Right renal cortex interstitium (tissue), 3 donors: ENCODE results near the gene HMOX1. TPM values are rescaled to one million over a fixed set of nuclear protein-coding genes. Genes with fewer than 3 reads are reported as not detected.
A peak's percentile ranks its signal among the peaks of the same experiment; 100 is the strongest.
"Not testable (repeated sequence)": the region's sequence is repeated elsewhere in the genome, so short reads cannot be mapped to it uniquely, and the experiment has no call there.

Experiments used
- DNase-seq, 3 donors: peaks; one replicate each; pipeline ENCODE4 v3.0.0-alpha.2; 2013; ENCODE audit warnings: low read depth in 3 of 3, low spot score in 2 of 3
- polyA plus RNA-seq, 3 donors: library from polyadenylated mRNA; unstranded; fragments of 120-200 nt; gene quantifications; one replicate each; pipeline ENCODE4 v1.2.1, GENCODE V29; 2013; ENCODE audit not compliant: insufficient read length in 3 of 3

Gene HMOX1
- polyA plus RNA-seq, 3 donors = 34.4 to 43.7 (median 38.1) TPM

DNA sequence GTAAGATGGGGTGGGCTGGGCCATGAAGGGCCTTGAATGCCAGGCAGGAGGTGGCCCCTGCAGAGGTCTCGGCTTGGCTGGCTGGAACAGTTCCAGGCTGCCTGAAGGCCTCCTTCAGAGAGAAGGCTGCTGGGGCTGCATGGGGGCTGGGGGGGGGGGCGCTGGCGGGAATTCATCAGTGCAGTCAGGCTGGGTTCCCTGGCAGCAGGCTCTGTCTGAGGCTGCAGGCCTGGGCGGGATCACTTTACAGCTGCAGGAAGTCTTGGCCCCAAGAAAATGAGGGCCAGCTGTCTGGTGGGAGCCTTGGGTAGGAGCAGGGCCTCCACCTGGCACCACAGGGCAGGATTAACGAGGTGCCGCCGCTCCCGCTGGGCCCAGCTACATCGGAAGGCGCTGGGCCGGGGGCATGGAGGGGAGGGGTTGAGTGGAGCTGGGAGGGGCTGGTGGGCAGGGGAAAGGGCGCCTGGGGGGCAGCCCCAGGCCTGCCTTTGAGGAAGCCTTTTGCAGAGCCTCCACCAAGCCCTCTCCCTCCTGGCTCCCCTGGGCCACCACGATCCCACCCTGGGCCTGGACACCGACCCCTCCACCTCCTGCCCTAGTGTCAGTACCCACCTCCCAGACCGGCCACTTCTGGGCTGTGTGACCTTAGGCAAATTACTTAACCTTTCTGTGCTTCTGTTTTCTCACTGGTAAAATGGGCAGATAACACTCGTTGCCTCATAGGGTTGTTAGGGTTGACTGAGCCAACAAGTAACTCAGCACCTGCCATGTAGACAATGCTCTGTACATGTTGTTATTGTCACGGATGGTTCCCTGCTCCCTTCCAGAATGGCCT is 31.0 kb upstream of the HMOX1 start:
- DNase-seq = no peak

DNA sequence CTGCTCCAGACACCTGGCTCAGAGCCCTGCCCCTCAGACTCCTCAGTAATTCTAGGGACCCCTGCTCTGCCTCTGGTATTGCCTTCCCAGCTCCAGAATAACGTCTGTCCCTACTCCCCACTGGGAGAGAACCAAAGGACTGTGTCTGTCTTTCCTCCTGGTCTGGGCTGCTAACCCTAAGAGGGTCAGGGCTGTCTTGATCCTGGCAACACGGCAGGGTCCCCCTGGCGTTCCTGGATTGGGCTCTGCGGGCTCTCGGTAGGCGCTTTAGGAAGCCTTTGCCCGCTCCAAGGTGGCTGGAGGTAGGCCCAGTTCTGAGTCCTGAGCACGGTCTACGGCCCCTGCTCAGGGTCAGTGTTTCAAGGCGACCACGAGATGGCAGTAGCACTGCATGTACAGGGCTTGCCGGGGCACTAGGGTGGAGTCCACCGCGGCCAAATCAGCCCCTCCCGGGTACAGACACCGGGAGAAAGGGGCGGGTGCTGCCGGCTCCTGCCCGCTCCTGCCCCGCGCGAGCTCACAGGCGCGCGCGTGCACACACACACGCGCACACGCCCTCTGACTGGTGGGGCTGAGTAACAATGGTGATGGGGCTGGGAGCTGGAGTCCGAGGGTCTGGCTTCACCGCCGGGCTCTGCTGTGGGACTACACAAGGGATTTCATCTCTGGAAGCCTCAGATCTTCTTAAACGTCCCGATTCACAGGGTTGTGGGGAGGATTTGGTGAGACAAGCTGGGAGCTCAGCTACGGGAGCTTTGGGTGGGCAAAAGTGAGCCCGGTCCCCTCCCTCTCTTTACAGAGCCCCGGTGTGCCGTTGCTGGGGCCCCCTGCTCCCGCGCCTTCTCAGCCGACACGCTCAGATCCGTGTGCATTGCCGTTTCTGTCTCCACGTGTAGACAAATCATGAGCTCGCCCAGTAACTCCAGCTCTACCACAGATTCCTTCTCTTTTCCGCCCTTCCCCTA is 30.1 kb upstream of the HMOX1 start:
- peak; percentile 74 to 79 (median 78) for DNase-seq

DNA sequence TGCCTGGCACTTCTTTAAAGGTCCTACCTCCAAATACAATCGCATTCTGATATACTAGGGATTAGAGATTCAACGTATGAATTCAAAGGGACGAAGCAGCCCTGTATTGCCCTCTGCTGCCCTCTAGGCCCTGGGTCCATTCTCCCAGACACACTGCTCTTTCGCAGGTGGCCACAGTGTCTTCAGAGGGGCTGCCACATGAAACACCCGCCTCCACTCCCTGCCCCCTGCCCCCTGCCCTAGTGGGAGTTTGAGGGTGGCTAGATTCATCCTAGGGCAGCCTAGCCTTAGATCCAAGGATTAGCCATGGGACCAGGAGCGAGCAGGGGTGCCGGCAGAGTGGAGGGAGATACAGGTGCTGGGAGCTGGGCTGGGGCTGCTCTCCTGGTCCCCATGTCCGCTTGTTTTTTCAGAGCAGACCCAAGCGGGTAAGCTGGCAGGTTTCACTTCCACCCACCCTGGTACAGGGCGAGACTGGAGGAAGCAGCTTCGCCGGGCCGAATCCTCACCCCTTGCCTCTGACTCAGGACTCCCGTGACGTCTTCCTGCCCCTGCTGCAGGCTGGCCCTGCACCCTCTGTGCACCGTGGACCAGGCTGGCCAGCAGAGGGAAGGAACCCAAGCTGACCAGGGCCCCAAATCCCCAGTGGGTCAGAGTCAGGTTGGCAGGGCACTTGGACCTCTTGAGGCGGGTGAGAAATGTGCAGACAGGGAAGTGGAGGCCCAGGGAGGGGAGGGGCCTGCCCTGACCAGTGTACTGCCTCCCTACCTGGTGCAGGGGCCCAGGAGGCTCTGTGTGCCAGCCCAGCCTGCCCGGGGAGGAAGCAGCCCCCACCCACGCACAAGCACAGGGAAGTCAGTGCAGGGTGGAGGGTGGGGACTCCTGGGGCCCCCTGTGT is 28.4 kb upstream of the HMOX1 start:
- DNase-seq = no peak

DNA sequence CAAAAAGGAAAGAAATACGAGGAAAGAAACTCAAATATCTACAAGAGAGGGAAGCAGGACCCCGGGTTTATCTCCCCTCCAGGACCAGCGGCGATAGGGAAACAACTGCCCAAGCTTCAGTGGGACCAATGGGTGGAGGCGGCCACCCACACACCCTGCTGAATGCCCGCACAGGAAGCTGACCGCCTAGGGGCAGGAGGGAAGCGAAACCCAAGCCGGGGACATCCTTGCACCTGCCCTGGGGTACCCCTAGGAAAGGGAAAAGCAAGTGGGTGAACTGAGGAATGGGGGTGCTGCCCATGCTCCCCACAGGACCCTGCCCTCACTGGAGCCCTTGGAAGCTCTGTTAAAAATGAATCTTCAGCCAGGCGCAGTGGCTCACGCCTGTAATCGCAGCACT is 27.6 kb upstream of the HMOX1 start:
- DNase-seq = no peak

DNA sequence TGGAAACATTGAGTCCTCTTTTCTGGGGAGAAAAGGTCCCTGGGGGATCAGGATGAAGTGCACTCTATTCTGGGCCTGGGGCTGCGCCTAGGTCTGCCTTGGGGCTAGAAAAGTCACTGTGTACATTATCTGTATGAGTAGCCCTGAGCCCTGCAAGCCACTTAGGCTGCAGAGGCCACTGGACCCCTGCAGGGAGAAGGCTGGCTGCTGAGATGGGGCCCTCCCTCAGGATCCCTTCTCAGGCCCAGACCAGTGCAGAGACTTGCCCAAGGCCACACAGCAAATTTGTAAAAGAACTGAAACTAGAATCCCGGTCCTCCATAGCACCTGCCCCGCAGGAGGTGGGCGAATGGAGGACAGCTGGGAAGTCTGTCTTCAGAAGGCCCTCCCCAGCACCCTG is 26.8 kb upstream of the HMOX1 start:
- no peak for DNase-seq

DNA sequence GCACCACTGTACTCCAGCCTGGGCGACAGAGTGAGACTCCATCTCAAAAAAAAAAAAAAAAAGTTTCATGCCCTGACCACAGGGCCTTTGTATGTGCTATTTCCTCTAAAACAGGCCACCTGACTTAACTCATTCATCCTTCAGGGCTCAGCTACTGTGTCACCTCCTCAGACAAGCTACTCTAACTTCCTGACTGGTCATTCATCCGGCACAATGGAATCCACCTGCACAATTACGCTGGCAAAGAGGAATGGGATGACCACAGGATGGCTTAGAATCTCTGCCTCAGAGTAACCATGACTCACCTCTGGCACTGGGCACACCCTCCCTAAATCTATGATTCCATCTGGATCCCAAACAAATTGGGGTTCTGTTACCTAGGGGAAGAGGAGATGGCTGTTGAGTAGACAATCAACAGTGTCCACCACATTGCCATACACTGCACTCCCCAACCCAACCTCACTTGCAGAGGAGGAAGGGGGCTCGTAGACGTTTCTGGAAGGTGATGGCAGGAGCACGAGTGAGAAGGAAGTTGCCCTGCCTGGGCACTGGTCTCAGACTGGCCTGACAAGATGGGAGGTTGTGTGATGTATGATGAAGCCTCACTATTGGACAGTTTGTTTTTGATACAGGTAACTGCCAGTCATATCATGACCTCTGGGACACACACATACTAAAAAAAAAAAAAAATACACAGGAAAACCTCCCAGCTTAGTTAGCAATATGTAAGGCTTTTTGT is 22.8 kb upstream of the HMOX1 start:
- no peak for DNase-seq

DNA sequence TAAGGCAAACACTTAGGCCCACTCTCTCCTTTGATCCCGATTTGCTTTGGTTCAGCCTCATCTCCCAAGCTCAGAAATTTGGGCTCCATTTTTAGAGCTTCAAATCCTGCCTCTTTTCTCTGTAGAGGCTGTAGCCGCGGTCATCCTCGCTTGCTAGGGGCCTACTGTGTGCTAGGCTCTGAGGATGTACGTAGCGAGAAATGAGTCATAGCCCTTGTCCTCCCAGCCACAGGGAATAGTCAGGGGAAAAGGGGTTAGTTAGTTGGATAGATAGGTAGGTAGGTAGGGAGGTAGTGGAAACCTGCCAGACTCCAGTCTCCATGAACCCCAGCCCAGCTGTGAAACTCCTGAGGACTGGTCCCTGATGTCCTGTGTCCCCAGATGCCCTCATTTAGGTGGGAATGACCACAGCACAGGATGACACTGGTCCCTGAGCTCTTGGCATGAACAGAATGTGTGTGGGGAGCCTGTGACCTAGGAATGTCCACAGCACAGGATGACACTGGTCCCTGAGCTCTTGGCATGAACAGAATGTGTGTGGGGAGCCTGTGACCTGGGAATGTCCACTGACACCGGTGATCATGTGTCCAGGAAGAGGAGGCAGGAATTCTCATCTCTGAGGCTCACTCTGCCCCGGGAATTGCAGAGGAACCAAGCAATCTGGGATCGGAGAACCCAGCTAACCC is 21.4 kb upstream of the HMOX1 start:
- no peak for DNase-seq

DNA sequence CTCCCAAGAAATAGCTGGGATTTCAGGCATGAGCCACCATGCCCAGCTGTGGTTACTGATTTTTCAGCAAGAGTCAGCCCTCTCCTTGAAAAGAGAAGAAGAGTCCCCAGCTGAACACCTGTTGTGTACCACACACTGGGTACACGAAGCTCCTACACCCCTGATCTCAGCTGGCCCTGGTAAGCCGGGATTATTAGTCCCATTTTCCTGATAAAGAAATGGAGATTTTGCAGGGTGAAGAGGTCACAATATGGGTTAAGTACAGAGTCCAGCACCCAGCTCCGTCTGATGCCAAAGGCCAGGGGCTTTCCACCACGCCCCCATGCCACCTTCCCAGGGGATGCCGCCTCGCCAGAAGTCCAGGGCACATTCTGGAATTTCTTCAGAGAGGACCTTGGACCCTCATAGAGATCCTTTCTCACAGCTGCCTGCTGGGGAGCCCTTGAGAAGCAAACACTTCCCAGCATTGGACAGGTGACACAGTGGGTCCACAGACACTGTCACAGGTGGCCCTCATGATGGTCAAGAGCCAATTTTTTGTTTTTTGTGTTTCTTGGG is 19.8 kb upstream of the HMOX1 start:
- DNase-seq = no peak

DNA sequence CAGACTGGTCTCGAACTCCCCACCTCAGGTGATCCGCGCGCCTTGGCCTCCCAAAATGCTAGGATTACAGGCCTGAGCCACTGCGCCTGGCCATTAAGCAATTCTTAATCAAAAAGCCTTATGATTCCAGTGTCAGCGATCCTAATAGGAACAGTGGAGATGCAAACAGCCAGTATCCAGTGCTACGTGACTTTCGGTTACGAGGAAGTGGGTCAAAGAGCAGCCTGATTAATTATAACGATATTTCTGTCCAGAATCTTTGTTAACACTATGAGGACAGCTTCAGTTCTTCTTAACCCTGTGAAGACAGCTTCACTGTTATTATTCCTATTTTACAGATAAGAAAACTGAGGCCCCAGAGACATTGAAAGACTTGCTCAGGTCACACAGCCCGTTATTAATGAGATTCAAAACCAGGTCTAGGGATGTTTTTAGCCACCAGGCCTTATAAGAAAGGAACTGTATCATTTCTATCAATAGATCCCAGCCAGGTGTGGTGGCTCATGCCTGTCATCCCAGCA is 17.3 kb upstream of the HMOX1 start:
- DNase-seq = no peak

DNA sequence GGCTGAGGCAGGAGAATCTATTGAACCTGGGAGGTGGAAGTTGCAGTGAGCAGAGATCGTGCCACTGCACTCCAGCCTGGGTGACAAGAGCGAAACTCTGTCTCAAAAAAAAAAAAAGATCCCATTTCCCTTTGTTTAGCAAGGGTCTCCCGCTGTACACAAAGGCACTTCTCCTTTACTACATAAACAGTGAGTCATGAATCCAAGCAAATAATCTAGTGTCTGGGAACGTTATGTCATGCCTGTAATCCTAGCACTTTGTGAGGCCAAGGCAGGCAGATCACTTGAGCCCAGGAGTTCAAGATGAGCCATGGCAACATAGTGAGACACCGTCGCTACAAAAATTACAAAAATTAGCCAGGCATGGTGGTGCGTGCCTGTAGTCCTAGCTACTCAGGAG is 16.7 kb upstream of the HMOX1 start:
- not testable (repeated sequence) for DNase-seq

DNA sequence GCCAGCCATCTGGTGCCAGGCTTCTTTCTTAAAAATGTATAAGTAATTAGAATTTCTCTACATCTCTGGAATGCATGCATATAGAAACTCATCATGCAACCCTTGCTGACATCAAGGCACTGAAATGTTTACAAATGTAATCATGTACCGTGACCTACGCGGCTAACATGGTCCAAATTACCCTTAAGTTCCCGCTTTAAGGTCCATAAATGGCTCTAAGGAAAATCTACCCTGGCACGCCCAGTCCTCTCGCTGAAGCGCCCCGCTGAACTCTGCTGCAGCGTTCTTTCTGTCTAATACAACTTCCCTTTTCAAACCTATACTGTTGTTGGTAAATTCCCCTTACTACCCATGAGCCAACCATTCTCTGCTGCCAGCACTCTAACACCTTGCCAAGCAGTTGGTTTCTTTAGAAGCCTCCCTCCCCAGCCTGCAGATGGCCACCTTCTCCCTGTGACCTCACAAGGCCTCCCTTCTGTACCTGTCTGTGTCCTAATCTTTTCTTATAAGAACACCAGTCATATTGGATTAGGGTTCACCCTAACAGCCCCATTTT is 13.5 kb upstream of the HMOX1 start:
- DNase-seq = no peak

DNA sequence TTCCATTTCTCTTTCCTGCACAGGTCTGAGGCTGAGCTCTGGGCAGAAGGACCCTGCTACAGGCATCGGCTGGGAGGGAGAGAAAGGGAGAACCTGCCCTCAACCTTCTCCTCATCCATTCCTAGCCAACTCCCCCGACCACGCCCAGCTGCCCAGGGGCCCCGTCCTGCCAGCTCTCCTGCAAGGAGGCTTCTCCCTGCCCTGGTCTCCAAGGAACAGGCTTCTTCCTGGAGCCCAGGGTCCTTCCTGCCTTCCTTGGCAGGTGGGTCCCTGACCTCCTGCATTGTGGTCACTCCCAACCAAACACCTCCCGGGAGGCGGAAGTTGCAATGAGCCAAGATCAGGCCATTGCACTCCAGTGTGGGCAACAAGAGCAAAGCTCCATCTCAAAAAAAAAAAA is 12.5 kb upstream of the HMOX1 start:
- no peak for DNase-seq

DNA sequence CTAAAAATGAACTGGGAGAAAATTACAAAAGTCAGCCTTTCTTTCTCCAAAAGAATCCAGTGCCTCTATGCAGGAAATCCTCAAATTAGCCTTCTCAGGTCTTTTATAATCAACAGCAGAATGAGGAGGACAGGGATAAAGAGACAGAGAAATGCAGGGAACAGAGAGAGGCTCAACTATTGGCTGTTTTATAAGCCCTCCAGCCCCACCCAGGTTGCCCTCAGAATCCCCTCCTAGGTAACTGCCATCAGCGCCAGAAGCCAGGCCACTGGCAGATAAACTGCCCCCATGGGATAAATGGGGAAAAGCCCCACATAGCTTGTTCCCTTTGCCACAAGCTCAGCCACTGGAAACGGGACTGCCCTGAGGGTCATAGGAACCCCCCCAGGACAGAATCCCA is 10.9 kb upstream of the HMOX1 start:
- no peak for DNase-seq

DNA sequence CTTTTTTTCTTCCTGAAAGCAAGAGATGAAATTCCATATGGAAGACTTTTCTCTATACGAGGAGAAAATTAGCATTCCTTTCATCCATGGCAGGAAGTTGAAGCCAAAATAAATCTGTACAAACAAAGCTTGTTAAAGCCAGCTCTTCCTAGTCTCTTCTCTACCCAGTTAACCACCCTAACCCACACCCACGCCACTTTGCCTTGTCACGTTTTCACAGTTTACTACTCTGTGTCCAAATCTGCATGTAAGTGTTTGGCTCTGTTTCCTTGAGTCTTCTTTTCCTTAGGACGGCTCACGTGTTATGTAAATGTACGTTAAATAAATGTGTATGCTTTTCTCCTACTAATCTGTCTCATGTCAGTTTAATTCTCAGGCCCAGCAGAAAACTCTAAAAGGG is 7.1 kb upstream of the HMOX1 start:
- no peak for DNase-seq

DNA sequence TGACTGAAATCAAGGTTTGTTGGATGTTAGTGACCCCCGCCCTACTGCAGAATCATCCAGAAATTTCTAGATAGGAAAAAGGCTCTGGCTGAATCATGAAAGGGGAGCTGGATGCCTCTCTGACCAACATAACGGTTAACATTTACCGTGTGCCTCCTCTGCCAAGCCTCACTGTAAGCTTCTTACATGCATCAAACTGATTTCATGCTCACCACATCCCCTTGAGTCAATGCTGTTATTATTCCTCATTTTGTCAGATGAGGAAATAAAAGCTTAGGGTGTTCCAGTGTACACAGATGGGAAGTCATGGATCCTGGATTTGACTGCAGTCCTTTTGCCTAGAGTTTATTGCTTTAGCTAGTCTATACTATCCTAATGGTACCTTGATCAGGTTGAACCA is 5.9 kb upstream of the HMOX1 start:
- no peak for DNase-seq

DNA sequence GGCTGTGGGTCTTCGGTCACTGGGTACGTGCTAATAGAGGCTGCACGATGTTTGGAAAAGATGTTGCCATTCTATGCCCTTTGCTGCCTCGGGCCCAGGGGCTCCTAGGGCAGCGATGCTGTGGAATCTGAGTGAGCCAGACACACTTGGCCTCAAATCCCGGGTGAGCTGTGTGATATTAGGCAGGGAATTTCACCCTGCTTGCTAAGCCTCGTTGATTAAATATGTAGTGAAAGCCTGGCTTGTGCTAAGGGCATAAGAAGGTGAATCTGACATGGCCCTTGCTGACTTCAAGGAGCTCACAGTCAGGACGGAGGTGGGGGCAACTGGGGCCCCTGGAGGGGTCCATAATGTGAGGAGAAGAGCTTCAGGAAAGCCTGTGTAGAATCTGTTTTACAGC is 5.4 kb upstream of the HMOX1 start:
- DNase-seq = no peak

DNA sequence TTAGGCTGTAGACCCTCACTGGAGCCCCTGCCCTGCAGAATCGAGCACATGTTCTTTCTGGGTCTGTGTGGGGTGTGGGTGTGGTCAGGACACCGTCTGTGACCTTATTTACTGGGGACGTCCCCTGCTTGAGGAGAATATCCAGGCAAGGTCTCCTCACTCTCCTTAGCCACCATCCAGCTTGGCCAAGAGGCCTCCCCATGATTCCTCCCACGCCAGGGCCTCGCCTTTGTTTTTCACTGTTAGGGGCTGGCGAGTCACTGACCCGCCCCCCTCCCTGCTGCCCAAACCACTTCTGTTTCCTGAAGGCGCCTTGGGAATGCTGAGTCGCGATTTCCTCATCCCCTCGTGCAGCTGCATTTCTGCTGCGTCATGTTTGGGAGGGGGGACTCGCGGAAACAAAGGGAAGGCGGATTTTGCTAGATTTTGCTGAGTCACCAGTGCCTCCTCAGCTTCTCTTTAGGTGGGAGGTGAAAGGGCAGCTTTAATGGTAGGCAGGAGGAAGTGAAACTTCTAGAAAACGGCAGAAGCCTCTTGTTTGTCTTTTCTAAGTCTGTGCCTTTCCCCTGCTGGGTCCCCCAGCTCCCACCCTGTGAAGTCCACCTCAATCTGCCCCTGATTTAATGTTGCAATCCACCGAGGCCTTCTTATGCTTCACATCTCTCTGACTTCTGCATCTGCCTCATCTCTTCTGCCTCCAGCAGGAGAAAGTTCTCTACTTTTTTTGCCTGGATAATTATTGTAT is 4.0 kb upstream of the HMOX1 start:
- DNase-seq = peak; percentile 86 to 94 (median 92)

DNA sequence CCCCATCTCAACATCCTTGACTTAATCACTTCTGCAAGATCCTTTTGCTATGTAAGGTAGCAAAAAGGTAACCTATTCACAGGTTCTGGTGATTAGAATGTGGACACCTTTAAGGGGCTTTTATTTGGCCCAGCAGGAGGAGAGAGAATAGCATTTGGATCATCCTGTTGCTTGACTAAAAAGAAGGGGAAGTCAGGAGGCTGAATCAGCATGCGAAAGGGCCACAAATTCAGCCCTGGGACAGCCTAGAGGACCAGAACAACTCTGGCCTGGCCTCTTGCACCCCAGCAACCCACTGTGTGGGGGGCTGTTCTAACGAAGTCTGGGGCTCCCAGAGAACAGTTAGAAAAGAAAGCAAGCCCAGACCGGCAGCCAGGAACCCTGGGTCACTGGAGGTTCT is 3.2 kb upstream of the HMOX1 start:
- no peak for DNase-seq
